Gastrocnemius medialis (tissue), 4 donors: Measurements from ENCODE around the gene MEIOB. TPM values are rescaled to one million over a fixed set of nuclear protein-coding genes. Genes with fewer than 3 reads are reported as not detected.

Experiments used
- ATAC-seq, 2 donors: fragments of 150-250 bp; one replicate each; pipeline ENCODE4 v1.9.1; 2016
- DNase-seq, 2 donors: peaks; one replicate each; pipeline ENCODE4 v3.0.0-alpha.2; 2019
- H3K27ac ChIP-seq, 4 donors: fragments of 200-600 bp; sonication (generic); 1 replicate in 1 of 4; 2 replicates in 3 of 4; pipeline ENCODE4 v1.5.1; 2016 to 2018; ENCODE audit warnings: mild to moderate bottlenecking in 2 of 4, moderate library complexity in 1 of 4
- H3K27me3 ChIP-seq, 3 donors: fragments of 200-600 bp; sonication (generic) in 2 of 3; 1 replicate in 1 of 3; 2 replicates in 2 of 3; pipeline versions ENCODE4 v1.5.1 to v1.6.0; 2016 to 2019; ENCODE audit warnings: mild to moderate bottlenecking in 1 of 3, moderate library complexity in 1 of 3
- H3K36me3 ChIP-seq, 2 donors: fragments of 200-600 bp; sonication (generic) in 1 of 2; one replicate each; pipeline ENCODE4 v1.5.1; 2017 to 2018
- H3K4me1 ChIP-seq, 2 donors: fragments of 200-600 bp; sonication (generic) in 1 of 2; one replicate each; pipeline ENCODE4 v1.5.1; 2016 to 2017; ENCODE audit warnings: mild to moderate bottlenecking in 2 of 2
- H3K4me3 ChIP-seq, 4 donors: fragments of 200-600 bp; sonication (generic) in 3 of 4; 1 replicate in 1 of 4; 2 replicates in 3 of 4; pipeline ENCODE4 v1.5.1; 2016 to 2019; ENCODE audit warnings: mild to moderate bottlenecking in 2 of 4
- H3K9me3 ChIP-seq, 3 donors: fragments of 200-600 bp; sonication (generic) in 2 of 3; 1 replicate in 1 of 3; 2 replicates in 2 of 3; pipeline ENCODE4 v1.5.1; 2016 to 2019
- CTCF ChIP-seq, 5 experiments: fragments of 450-650 bp in 3 of 5; fragments of 200-600 bp in 2 of 5; sonication (generic) in 2 of 5; IDR thresholded peaks in 4 of 5; conservative IDR thresholded peaks in 1 of 5; 1 replicate in 4 of 5; 2 replicates in 1 of 5; pipeline ENCODE4 v1.5.1; 2016 to 2019; ENCODE audit warnings: antibody characterized with exemption in 5 of 5, mild to moderate bottlenecking in 3 of 5, moderate library complexity in 3 of 5
- POLR2A ChIP-seq, 2 donors: fragments of 450-650 bp; IDR thresholded peaks; one replicate each; pipeline ENCODE4 v1.6.1; 2017; ENCODE audit warnings: antibody characterized with exemption in 2 of 2, mild to moderate bottlenecking in 2 of 2, moderate library complexity in 2 of 2
- in situ Hi-C, 4 donors: fragments of 200-750 bp; cut with MboI; loops; one replicate each; pipeline versions ENCODE4 v1.15.0 to v1.8.0; 2017; ENCODE audit warnings: low sequenced_read_pairs in 4 of 4
- intact Hi-C: fragments of 100-400 bp; cut with DNase I; formaldehyde crosslinking; loops from one replicate; pipeline ENCODE4 v1.15.1; 2023; ENCODE audit warnings: low total_unique reads
- total RNA-seq, 4 donors: library from RNA; depleted of rRNA; stranded (reverse); fragments of >200 nt; gene quantifications; one replicate each; pipeline versions ENCODE4 v1.1.0 to v1.2.3, GENCODE V29; 2016

MEIOB gene
- total RNA-seq, 4 donors from 2014 or later, result not detected

- in situ Hi-C loops, result no loop called here
- no peaks in the 10 kb centered on the region for H3K36me3 ChIP-seq
- no peak overlapping the region for H3K27ac ChIP-seq
- no peaks in the 10 kb centered on the region for H3K9me3 ChIP-seq
- intact Hi-C loops, result no loop called here
- no peak overlapping the region for H3K4me3 ChIP-seq
- no peak for TF ChIP-seq POLR2A (IDR thresholded peaks at IDR 0.05)
- no peak for TF ChIP-seq CTCF (IDR thresholded peaks at IDR 0.05 in 4 of 5, conservative IDR thresholded peaks at IDR 0.05 in 1 of 5)
- no peak for DNase-seq
- no peaks in the 10 kb centered on the region for H3K4me1 ChIP-seq
- H3K27me3 ChIP-seq, result peaks cover 25 to 53% (median 44%) of the 10 kb centered on the region in 3 donors
- no peak for ATAC-seq
Measured at GRCh38 chr16:1857433-1858097, 14.4 kb downstream of the MEIOB start.

GRCh38 chr16:1851793-1852192, 20.2 kb downstream of the MEIOB start:
- ATAC-seq (no peak), DNase-seq (no peak)
- Histone ChIP-seq H3K27me3 (peaks cover 0 to 12% (median 3%) of the 10 kb centered on the region in 3 donors), H3K9me3 (no peaks in the 10 kb centered on the region), H3K36me3 (no peaks in the 10 kb centered on the region), H3K4me3 (no peak overlapping the region), H3K4me1 (no peaks in the 10 kb centered on the region), H3K27ac (no peak overlapping the region)
- in situ Hi-C loops, result no loop called here
- intact Hi-C loops, result no loop called here
- TF ChIP-seq POLR2A (IDR thresholded peaks at IDR 0.05) (no peak), CTCF (IDR thresholded peaks at IDR 0.05 in 4 of 5, conservative IDR thresholded peaks at IDR 0.05 in 1 of 5) (no peak)

- DNase-seq (no peak), ATAC-seq (no peak)
- in situ Hi-C loops, result no loop called here
- H3K27me3 ChIP-seq, result peaks cover 0 to 10% (median 3%) of the 10 kb centered on the region in 3 donors
- no peaks in the 10 kb centered on the region for H3K36me3 ChIP-seq
- intact Hi-C loops, result no loop called here
- no peaks in the 10 kb centered on the region for H3K4me1 ChIP-seq
- H3K27ac ChIP-seq, result no peak overlapping the region
- TF ChIP-seq POLR2A (IDR thresholded peaks at IDR 0.05) (no peak), CTCF (IDR thresholded peaks at IDR 0.05 in 4 of 5, conservative IDR thresholded peaks at IDR 0.05 in 1 of 5) (no peak)
- no peaks in the 10 kb centered on the region for H3K9me3 ChIP-seq
- no peak overlapping the region for H3K4me3 ChIP-seq
Measured at GRCh38 chr16:1850981-1851380, 21.0 kb downstream of the MEIOB start.

GRCh38 chr16:1846416-1846815, 25.5 kb downstream of the MEIOB start:
- ATAC-seq, result no peak
- no peak for TF ChIP-seq POLR2A (IDR thresholded peaks at IDR 0.05)
- TF ChIP-seq CTCF (IDR thresholded peaks at IDR 0.05 in 4 of 5, conservative IDR thresholded peaks at IDR 0.05 in 1 of 5), result no peak
- in situ Hi-C loops, result no loop called here

GRCh38 chr16:1845985-1846384, 26.0 kb downstream of the MEIOB start:
- Histone ChIP-seq H3K4me3 (no peak overlapping the region), H3K27ac (no peak overlapping the region), H3K9me3 (no peaks in the 10 kb centered on the region), H3K27me3 (no peaks in the 10 kb centered on the region), H3K36me3 (no peaks in the 10 kb centered on the region), H3K4me1 (no peaks in the 10 kb centered on the region)
- intact Hi-C loops, result no loop called here
- TF ChIP-seq CTCF (IDR thresholded peaks at IDR 0.05 in 4 of 5, conservative IDR thresholded peaks at IDR 0.05 in 1 of 5) (no peak), POLR2A (IDR thresholded peaks at IDR 0.05) (no peak)
- no peak for DNase-seq
- ATAC-seq, result no peak
- in situ Hi-C loops, result no loop called here

More at GRCh38 chr16:1846416-1846815, 25.5 kb downstream of the MEIOB start:
- Histone ChIP-seq H3K27ac (no peak overlapping the region), H3K4me3 (no peak overlapping the region), H3K36me3 (no peaks in the 10 kb centered on the region), H3K4me1 (no peaks in the 10 kb centered on the region), H3K9me3 (no peaks in the 10 kb centered on the region), H3K27me3 (no peaks in the 10 kb centered on the region)
- intact Hi-C loops, result no loop called here
- no peak for DNase-seq
